ENCODE results near the gene ENTREP1. TPM values are rescaled to one million over a fixed set of nuclear protein-coding genes. Genes with fewer than 3 reads are reported as not detected.

Gene ENTREP1
- total RNA-seq, 4 donors from 2014 or later: 88.1 to 127 (median 117) TPM

DNA sequence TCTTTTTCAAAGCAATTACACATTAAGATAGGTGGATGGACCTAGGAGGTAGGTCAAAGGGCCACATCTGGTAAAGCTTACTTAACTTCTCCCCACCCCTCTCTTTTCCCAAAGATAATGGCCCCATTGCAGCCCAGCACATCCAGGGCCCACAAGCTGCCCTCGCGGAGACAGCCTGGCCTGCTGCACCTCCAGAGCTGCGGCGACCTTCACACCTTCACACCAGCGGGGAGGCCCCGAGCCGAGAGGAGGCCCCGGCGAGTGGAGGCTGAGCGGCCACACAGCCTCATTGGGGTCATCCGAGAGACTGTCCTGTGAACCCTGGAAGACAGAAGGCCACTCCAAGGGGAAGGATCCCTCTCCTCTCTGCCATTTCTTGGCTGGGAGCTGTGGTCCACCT, 66.5 kb downstream of the ENTREP1 start:
- Histone ChIP-seq H3K4me3 (replicated peaks in 1 of 3) (no peak overlapping the region), H3K9me3 (no peaks in the 10 kb centered on the region), H3K27ac (no peak overlapping the region), H3K27me3 (no peaks in the 10 kb centered on the region), H3K4me1 (peaks cover 0 to 18% of the 10 kb centered on the region in 2 donors), H3K36me3 (peaks cover 28 to 33% of the 10 kb centered on the region in 2 donors)
- WGBS, 2 donors: 85 to 94% methylated on average over 2 to 11 of the region's 11 CpGs
- no peak for DNase-seq
- intact Hi-C loops (cut with DNase I): no loop called here
- TF ChIP-seq, protein P1, sequence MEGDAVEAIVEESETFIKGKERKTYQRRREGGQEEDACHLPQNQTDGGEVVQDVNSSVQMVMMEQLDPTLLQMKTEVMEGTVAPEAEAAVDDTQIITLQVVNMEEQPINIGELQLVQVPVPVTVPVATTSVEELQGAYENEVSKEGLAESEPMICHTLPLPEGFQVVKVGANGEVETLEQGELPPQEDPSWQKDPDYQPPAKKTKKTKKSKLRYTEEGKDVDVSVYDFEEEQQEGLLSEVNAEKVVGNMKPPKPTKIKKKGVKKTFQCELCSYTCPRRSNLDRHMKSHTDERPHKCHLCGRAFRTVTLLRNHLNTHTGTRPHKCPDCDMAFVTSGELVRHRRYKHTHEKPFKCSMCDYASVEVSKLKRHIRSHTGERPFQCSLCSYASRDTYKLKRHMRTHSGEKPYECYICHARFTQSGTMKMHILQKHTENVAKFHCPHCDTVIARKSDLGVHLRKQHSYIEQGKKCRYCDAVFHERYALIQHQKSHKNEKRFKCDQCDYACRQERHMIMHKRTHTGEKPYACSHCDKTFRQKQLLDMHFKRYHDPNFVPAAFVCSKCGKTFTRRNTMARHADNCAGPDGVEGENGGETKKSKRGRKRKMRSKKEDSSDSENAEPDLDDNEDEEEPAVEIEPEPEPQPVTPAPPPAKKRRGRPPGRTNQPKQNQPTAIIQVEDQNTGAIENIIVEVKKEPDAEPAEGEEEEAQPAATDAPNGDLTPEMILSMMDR (IDR thresholded peaks at IDR 0.05): no peak
- no peak for TF ChIP-seq POLR2A (IDR thresholded peaks at IDR 0.05)

DNA sequence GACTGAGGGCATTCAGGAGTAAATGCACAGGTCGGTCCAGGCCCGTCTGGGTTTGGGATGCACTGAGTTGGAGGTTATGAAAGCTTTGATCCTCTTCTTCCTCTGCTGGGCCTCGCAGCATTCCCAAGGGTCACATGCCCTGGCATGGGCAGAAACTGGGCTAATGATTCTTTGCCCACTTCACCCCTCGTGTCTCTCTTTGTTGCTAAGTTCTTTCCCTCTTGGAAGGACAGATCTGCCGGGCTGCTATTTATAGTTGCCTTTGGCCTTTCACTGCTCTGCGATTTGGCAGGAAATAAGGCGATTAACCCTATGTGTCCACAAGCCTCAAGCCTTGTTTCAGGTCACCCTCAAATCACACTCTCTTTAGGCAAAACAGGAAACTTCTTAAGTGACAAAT, 66.9 kb downstream of the ENTREP1 start:
- TF ChIP-seq, protein P1 (IDR thresholded peaks at IDR 0.05): no peak
- TF ChIP-seq POLR2A (IDR thresholded peaks at IDR 0.05): no peak
- Histone ChIP-seq H3K9me3 (no peaks in the 10 kb centered on the region), H3K36me3 (peaks cover 23 to 29% of the 10 kb centered on the region in 2 donors), H3K27ac (no peak overlapping the region), H3K4me1 (peaks cover 0 to 18% of the 10 kb centered on the region in 2 donors), H3K27me3 (no peaks in the 10 kb centered on the region), H3K4me3 (replicated peaks in 1 of 3) (no peak overlapping the region)
- DNase-seq: no peak
- WGBS, 2 donors: 48 to 54% methylated on average over 7 of the region's 7 CpGs
- intact Hi-C loops (cut with DNase I): no loop called here

DNA sequence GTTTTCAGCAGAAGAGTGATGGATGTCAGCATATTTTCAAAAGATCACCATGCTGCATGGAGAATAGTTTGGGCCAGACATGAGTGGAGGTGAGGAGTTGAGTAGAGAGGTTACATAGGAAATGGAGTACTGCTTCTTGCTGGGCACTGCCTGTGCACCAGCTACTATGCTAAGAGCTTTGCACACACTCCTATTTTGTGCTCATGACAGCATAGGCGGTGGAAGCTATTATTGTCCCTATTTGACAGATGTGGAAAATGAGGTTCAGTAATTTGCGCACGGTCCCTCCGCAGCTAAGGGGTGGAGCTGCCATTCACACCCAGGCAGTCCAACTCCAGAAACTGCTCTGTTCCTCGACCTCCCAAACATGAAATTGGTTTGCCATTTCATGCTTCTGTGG, 67.8 kb downstream of the ENTREP1 start:
- intact Hi-C loops (cut with DNase I): no loop called here
- H3K4me3 ChIP-seq (replicated peaks in 1 of 3): no peak overlapping the region
- no peaks in the 10 kb centered on the region for H3K27me3 ChIP-seq
- no peak overlapping the region for H3K27ac ChIP-seq
- H3K4me1 ChIP-seq: peaks cover 0 to 18% of the 10 kb centered on the region in 2 donors
- TF ChIP-seq POLR2A (IDR thresholded peaks at IDR 0.05): no peak
- TF ChIP-seq, protein P1 (IDR thresholded peaks at IDR 0.05): no peak
- no peaks in the 10 kb centered on the region for H3K9me3 ChIP-seq
- 89 to 96% methylated on average over 5 of the region's 5 CpGs for WGBS, 2 donors
- no peak for DNase-seq
- peaks cover 17 to 21% of the 10 kb centered on the region in 2 donors for H3K36me3 ChIP-seq

GRCh38 chr9:69393425-69393824, 68.4 kb downstream of the ENTREP1 start:
- Histone ChIP-seq H3K4me1 (peaks cover 0 to 18% of the 10 kb centered on the region in 2 donors), H3K4me3 (replicated peaks in 1 of 3) (no peak overlapping the region), H3K9me3 (no peaks in the 10 kb centered on the region), H3K27me3 (no peaks in the 10 kb centered on the region), H3K27ac (no peak overlapping the region), H3K36me3 (peaks cover 15 to 17% of the 10 kb centered on the region in 2 donors)
- intact Hi-C loops (cut with DNase I): no loop called here
- no peak for DNase-seq
- TF ChIP-seq, protein P1 (IDR thresholded peaks at IDR 0.05): no peak
- no peak for TF ChIP-seq POLR2A (IDR thresholded peaks at IDR 0.05)
- WGBS, 2 donors: 88 to 92% methylated on average over 6 of the region's 6 CpGs

DNA sequence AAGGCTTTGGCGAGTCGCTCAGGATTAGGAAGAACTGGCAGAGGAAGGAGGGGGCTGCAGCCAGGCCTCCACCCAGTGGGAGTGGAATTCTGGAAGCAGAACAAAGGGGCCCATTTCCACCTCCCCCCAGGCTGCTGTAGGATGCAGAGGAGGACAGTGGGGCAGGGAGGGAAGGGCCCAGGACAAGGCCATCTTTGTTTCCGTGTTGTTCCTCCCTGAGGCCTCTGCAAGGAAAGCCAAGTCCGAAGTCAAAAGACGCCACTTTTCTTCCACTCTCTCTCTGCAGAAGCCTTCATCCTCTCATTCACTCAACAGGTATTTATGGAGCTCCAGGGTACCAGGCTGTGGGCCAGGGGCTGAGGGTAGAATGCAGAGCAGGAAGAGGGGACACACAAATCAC, 70.7 kb downstream of the ENTREP1 start:
- peaks cover 0 to 18% of the 10 kb centered on the region in 2 donors for H3K4me1 ChIP-seq
- no peaks in the 10 kb centered on the region for H3K9me3 ChIP-seq
- H3K27ac ChIP-seq: no peak overlapping the region
- no peak overlapping the region for H3K4me3 ChIP-seq (replicated peaks in 1 of 3)
- TF ChIP-seq, protein P1 (IDR thresholded peaks at IDR 0.05): no peak
- TF ChIP-seq POLR2A (IDR thresholded peaks at IDR 0.05): no peak
- intact Hi-C loops (cut with DNase I): no loop called here
- DNase-seq: no peak
- H3K27me3 ChIP-seq: no peaks in the 10 kb centered on the region
- WGBS, 2 donors: 96 to 97% methylated on average over 5 of the region's 5 CpGs
- peaks cover 11 to 17% of the 10 kb centered on the region in 2 donors for H3K36me3 ChIP-seq
